GM10248 (cell line): ENCODE measurements around the gene MECR.

Source experiments
- CTCF ChIA-PET: fragments of 300-600 bp; sonication (Branson Sonifier 250); formaldehyde crosslinking; extraction: SDS; loops from one replicate; lab custom pipeline; 2021; ENCODE audit warnings: antibody characterized with exemption; lab: Yijun Ruan, JAX
- POLR2A ChIA-PET: fragments of 350-650 bp; sonication (Branson Sonifier 250); formaldehyde crosslinking; extraction: SDS; loops from one replicate; lab custom pipeline; 2020; ENCODE audit warnings: antibody characterized with exemption; lab: Yijun Ruan, JAX
- DNase-seq: peaks from one replicate; pipeline ENCODE4 v3.0.0; 2012; ENCODE audit errors: extremely low spot score
- CTCF ChIP-seq: IDR thresholded peaks from 2 replicates; pipeline ENCODE4 v1.5.1; 2012; ENCODE audit warnings: mild to moderate bottlenecking, low read depth; ENCODE audit errors: extremely low read depth, missing control alignments, control extremely low read depth

MECR gene

GRCh38 chr1:29210278-29211085, 20.3 kb downstream of the MECR start:
- CTCF ChIA-PET, result interaction anchor here (0.7 to 3.1 kb wide), 4 partner anchors 8 to 333 kb away, joined by 3 to 13 read pairs (median 8); partner anchors contain the start of gene SRSF4
- POLR2A ChIA-PET, result interaction anchor here (1.0 kb wide), 1 partner anchor 131 kb away, joined by 5 read pairs; no protein-coding TSS in a partner anchor
- peak; percentile 79 for DNase-seq
- no peak for TF ChIP-seq CTCF

GRCh38 chr1:29209173-29209572, 21.6 kb downstream of the MECR start:
- ChIA-PET POLR2A (interaction anchor here (1.0 kb wide), 1 partner anchor 132 kb away, joined by 5 read pairs; no protein-coding TSS in a partner anchor), CTCF (interaction anchor here (2.1 to 3.1 kb wide), 2 partner anchors 27 to 332 kb away, joined by 7 to 10 read pairs; partner anchors contain the start of gene SRSF4)
- no peak for DNase-seq
- TF ChIP-seq CTCF, result no peak

- no peak for DNase-seq
- TF ChIP-seq CTCF, result no peak
- CTCF ChIA-PET, result interaction anchor here (1.1 to 3.1 kb wide), 3 partner anchors 26 to 331 kb away, joined by 4 to 7 read pairs (median 4); partner anchors contain the start of gene SRSF4
- POLR2A ChIA-PET, result no interaction called here
Observed at GRCh38 chr1:29208442-29208841, 22.3 kb downstream of the MECR start.

- peak; percentile 96 for TF ChIP-seq CTCF
- peak; percentile 87 for DNase-seq
- ChIA-PET POLR2A (no interaction called here), CTCF (interaction anchor here (0.7 to 8.9 kb wide), 42 partner anchors 8 to 1513 kb away, joined by 3 to 132 read pairs (median 4); partner anchors contain the start of genes MECR, SRSF4, TMEM200B and YTHDF2)
Observed at GRCh38 chr1:29202584-29203340, 28.0 kb downstream of the MECR start.

- ChIA-PET CTCF (interaction anchor here (0.7 to 8.9 kb wide), 40 partner anchors 9 to 1514 kb away, joined by 3 to 132 read pairs (median 6); partner anchors contain the start of genes MECR, SRSF4, TMEM200B and YTHDF2), POLR2A (no interaction called here)
- no peak for DNase-seq
- no peak for TF ChIP-seq CTCF
Observed at GRCh38 chr1:29202053-29202452, 28.7 kb downstream of the MECR start.

GRCh38 chr1:29201595-29202051, 29.1 kb downstream of the MECR start:
- no peak for DNase-seq
- ChIA-PET POLR2A (no interaction called here), CTCF (interaction anchor here (0.9 to 8.9 kb wide), 23 partner anchors 9 to 1514 kb away, joined by 3 to 132 read pairs (median 6); partner anchors contain the start of genes SRSF4, TMEM200B and YTHDF2)
- TF ChIP-seq CTCF, result no peak
